ENCODE measurements around the gene PXDN. TPM values are rescaled to one million over a fixed set of nuclear protein-coding genes. Genes with fewer than 3 reads are reported as not detected.

Gene PXDN
- polyA plus RNA-seq, 3 donors = 153 to 161 (median 158) TPM

DNA sequence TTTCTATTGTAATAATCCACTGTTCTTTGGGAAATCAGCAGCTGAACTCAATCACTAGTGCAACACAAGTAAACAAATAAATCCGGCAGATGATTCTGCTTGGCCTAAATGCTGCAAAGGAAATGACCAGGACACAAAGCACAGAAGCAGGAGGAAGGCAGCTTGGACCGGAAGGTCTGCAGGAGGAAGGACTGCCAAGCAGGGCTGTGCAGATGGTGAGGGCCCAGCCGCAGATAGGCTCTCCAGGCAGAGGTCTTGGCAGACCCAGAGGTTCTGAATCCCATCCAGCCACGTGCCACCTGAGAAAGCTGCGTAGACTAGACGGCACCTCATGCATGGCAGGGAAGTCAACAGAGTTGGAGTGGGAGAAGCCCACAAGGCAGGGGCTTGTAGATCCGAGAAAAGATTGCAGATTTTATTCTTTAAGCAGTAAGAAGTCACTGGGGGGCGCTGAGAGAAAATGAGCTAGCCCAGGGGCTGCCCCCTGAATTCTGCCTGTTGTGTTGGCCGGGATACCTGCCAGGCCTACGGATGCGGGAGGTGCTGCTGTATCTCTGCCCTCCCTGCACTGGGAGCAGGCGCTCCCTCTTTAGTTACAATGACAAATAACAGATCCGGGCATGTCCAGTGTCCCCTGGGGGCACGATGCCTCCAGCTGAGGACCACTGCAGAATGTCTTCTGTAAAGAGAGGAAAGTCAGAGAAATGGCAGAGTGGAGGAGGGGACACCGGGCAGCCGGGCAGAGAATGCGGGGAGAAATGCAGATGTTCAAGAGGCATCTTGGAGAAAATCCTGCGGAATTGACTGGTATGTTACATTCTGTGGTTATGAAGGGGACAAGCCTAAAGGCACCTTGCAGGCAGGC is 153.5 kb downstream of the PXDN start:
- DNase-seq (ENCODE audit: low read depth in 3 of 3, low spot score in 2 of 3) = no peak

DNA sequence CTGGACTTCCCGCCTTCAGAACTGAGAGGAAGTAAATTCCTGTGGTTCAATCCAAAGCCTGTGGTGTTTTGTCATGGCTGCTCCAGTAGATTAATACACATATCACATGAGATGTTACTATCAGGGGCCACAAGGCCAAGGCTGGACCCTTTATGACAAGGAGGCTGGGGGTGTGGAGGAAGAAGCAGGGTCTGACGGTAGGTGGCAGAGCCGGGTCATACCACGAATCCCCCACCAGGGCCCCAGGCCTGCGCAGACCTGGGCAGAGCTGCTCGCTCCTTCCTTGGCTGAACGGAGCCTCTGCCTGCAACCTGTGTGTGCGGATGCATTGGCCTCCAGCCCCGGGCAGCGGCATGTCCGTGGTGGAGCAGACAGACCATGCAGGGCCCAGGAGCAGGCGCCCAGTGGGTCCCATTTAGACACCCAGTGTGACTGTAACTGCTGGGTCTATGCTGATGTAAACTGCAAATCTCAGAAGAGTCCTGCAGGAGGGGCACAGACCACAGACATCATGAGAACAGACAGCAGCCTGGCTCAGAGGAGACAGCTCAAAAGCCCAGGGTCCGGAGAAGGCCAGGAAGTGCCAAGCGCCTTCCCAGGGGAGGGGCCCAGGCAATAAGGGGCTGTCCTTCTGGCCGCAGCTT is 155.2 kb downstream of the PXDN start:
- DNase-seq (ENCODE audit: low read depth in 3 of 3, low spot score in 2 of 3) = no peak

DNA sequence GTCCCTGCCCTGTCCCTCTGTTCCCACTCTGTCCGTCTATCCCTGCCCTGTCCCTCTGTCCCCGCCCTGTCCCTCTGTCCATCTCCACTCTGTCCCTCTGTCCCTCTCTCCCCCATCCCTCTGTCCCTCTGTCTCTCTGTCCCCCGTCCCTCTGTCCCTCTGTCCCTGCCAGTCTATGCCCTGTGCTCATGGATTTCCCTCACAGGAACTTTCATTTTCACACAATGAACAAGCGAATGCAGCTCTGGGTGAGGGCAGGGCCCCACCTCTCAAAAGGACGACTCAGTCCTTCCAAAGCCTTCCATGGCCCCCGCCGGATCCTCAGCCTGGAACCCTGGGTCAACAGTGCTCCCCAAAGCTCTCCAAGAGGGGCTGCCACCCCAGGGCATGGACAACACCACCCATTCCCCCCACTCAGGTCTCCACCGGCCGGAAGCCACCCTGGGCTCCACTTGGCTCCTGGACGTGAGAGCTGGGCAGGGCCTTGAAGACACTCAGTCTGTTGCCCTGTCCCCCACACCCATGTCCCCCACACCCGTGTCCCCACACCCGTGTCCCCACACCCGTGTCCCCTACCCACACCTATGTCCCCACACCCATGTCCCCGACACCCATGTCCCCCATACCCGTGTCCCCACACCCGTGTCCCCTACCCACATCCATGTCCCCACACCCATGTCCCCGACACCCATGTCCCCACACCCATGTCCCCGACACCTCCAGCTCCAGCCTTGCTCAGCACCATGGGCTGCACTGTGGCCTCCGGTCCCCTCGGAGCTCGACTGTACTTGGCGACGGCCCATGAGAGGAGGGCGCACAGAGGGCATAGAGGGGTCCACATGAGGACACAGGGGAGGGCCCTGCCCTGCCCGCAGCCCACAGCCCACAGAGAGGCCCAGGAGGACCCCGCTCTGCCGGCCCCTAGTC is 156.0 kb downstream of the PXDN start:
- DNase-seq (ENCODE audit: low read depth in 3 of 3, low spot score in 2 of 3) = no peak

DNA sequence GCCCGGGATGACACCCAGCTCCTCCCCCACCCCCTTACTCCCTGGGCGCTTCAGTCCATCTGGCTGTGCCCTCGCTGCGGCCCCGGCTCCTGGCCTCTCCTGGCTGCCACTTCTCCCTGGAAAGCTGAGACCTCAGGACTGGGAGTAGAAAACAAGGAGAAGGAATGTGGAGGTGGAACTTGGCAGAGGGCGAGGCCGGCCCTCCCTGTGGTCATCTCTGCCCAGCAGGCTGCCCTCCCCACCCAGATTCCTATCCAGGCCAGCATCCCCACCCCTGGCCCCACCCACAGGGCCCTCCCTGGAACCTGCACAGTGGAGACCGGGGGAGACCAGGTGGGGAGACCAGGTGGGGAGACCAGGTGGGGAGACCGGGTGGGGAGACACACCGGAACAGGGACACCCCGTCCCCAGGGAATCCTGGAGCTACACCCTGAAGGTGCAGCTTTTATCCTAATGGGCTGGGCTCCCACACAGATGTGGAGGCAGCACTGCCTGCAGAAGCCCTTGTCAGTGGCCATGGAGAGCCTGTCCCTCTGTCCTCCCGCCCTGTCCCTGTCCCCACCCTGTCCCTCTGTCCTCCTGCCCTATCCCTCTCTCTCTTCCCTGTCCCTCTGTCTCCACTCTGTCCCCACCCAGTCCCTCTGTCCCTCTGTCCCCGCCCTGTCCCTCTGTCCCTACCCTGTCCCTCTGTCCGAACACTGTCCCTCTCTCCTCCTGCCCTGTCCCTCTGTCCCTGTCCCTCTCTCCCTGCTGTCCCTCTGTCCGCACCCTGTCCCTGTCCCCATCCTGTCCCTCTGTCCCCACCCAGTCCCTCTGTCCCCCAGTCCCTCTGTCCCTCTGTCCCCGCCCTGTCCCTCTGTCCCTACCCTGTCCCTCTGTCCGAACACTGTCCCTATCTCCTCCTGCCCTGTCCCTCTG is 157.1 kb downstream of the PXDN start:
- no peak for DNase-seq (ENCODE audit: low read depth in 3 of 3, low spot score in 2 of 3)

DNA sequence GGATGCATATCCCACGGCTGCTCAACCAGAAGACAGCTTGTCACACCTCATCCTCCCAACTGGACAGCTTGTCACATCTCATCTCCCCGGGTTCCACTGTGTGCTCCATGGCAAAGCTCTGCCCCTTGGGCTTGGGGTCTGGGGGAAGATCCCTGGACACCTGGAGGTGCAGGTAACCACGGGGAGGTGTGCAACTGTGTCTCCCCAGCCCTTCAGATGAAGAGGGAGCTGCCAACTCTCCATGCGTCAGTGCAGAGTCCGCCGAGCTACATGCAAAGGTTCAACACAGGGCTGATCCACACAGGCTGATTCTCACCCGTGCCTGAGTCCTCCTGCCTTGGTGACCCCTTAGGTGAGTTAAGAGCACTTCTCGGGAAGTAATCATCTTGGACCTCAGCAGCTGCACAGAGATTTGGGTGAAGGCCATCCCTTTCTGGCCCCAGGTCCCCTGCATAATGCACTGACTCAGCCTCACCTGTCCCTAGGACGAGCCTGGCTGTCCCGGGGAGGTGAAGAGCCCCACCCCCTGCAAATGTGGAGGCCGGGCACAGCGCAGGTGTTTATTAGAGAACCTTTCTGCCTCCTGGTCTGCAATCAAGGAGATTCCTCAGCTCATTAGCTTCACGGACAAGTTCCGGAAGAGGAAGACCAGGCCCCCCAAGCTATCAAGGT is 157.9 kb downstream of the PXDN start:
- DNase-seq (ENCODE audit: low read depth in 3 of 3, low spot score in 2 of 3) = no peak

DNA sequence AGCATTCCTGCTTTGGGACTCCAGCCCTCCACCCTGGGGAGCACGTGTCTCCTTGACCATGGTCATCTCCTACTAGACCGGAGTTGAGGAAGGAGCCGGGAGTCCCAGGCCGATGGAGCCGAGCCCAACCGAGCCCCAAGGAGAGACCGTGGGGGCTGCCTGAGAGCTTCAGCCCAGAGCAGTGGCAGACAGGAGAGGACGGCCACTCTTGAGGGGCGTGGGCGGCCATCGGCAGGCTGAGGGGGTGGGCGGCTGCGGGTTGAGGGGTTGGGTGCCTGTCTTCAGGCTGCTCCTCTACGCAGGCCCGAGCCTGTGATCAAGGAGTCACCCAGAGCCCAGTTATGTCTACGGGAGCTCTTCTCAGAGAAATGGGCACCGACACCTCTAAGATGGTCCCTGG is 158.7 kb downstream of the PXDN start:
- DNase-seq (ENCODE audit: low read depth in 3 of 3, low spot score in 2 of 3) = no peak

DNA sequence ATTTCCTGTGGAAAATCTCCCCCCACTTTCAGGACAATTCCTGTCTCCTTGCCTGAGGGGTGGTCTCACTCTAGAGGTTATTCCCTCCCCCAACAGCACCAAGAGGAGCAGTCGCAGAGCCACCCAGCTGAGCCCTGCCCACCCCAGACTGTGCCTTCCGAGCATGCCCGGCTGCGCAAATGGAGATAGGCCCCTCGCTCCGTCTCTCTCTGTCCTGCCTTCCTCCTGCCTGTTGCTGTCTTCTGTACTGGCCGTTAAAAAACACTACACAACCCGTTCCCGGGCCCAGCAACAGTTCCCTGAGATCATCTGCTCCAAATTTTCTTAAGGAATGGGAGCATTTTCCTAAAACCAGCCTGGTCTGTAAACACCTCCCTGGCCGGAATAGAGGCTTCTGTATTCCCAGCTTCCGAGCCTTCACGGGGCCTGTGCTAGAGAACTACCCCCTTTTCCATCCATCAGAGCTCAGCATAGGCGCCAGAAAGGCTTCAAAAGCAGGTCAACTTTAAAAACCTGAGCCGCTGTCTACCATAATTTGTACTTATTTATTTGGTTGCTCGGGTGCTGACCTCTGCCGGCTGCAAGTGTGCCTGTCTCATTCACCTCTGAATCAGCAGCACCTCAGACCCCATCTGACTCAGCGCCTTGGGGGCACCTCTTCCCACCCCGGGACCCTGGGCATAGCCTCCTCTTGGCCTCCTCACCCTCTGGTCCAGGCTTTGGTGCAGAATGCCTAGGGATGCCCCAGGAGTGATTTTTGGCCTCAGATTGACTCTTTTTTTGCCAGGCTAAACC is 159.4 kb downstream of the PXDN start:
- DNase-seq (ENCODE audit: low read depth in 3 of 3, low spot score in 2 of 3) = no peak

DNA sequence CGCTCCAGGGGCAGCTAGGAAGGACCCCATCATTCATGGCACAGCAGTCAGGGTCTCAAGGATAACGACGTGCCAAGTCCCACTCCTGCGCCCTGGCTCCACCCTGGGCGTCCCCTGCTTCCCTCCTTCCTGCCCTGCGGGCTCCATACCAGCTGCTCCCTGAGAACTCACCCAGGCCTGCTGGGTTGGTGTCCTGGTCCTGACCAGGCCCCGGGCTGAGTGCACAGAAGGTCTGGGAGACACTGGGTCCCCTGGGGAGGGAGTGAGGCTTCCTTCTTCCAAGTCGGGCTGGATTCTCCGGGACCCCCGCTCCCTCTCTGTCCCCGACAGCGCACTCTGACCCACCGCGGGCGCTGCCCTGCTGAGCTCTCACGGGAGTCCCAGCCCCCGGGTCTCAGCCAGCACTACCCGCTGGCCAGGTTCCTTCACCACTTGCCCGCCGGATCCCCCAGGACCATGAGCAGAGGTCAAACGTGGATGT is 160.2 kb downstream of the PXDN start:
- no peak for DNase-seq (ENCODE audit: low read depth in 3 of 3, low spot score in 2 of 3)

DNA sequence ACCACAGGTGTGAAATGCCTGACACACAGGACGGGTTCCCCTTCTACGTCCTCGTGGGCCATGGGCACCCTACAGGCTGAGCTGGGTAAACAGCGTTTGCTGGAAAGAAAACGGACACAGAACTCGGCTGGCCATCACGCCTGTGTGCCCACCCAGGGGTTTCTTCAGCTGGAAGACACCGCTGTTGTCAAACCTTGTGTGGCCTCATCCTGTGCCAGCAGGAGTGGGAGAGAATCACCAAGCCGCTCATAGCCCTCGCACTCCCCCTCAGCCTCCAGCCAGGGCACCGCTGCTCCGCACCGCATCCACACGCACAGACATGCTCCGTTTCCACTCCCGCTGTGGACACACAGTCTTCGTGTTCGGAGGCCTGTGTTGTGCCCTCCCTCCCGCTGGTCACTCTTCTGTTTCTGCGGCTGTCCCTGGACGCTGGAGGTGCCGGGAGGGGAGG is 161.4 kb downstream of the PXDN start:
- no peak for DNase-seq (ENCODE audit: low read depth in 3 of 3, low spot score in 2 of 3)

DNA sequence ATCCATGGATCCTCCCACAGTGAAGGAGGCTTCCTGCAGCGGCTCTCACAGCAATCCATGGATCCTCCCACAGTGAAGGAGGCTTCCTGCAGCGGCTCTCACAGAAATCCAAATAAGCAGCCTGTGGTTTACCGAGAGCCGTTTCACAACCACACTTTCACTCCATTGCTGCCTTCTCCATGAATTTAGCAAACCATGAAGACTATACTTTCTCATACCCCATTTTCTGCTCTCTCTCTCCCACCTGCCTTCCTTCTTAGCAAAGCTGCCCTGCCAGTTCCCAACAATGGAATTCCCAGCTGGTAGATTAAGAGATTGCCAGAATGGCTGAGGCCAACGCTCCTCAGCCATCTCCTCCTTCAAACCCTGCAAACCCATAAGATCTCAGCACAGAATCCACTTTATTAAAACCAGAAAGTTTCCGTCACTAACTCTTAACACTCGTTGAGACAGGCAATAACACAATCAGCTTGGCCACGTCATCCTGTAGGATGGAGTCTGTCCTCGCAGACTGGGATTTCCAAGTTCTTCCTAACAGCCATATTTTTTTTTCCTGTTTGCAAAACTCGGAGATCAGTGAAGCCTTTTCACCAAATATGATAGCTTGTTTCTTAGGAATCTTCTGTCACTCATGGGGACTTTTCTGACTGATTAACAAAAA is 162.2 kb downstream of the PXDN start:
- DNase-seq (ENCODE audit: low read depth in 3 of 3, low spot score in 2 of 3) = no peak
